HepG2 (cell line): ENCODE data around the gene ATL2. TPM values are rescaled to one million over a fixed set of nuclear protein-coding genes. Genes with fewer than 3 reads are reported as not detected.

Experiments
- AHR ChIP-seq: IDR thresholded peaks from 2 replicates; pipeline ENCODE4 v1.6.1; 2018; ENCODE audit warnings: missing genetic modification reagents, missing compliant biosample characterization
- ARNT2 ChIP-seq: sonication (generic); formaldehyde crosslinking; IDR thresholded peaks from 2 replicates; pipeline ENCODE4 v1.8.0; 2022; ENCODE audit warnings: mild to moderate bottlenecking, low read depth, missing genetic modification reagents, moderate library complexity
- CEBPG ChIP-seq: IDR thresholded peaks from 2 replicates; pipeline ENCODE4 v1.6.1; 2016
- HMGA1 ChIP-seq: sonication (generic); formaldehyde crosslinking; conservative IDR thresholded peaks from 2 replicates; pipeline ENCODE4 v1.4.0; 2020; ENCODE audit warnings: missing genetic modification reagents
- HNRNPLL ChIP-seq: fragments of 200-400 bp; formaldehyde crosslinking; IDR thresholded peaks from 2 replicates; pipeline ENCODE4 v1.6.1; 2017; ENCODE audit warnings: mild to moderate bottlenecking, low read depth, low read length; ENCODE audit not compliant: poor library complexity, severe bottlenecking
- HOXA9 ChIP-seq: sonication (generic); formaldehyde crosslinking; IDR thresholded peaks from 2 replicates; pipeline ENCODE4 v1.8.1; 2022; ENCODE audit warnings: missing genetic modification reagents, mild to moderate bottlenecking, moderate library complexity, borderline replicate concordance
- KAT8 ChIP-seq: IDR thresholded peaks from 2 replicates; pipeline ENCODE4 v1.6.1; 2016; ENCODE audit warnings: missing genetic modification reagents, missing compliant biosample characterization
- MBNL3 ChIP-seq: fragments of 250-450 bp; sonication (Bioruptor Pico); conservative IDR thresholded peaks from 2 replicates; pipeline ENCODE4 v1.8.0; 2022; ENCODE audit warnings: mild to moderate bottlenecking, inconsistent platforms
- MLLT10 ChIP-seq: sonication (generic); formaldehyde crosslinking; IDR thresholded peaks from 2 replicates; pipeline ENCODE4 v1.4.0; 2020; ENCODE audit warnings: missing genetic modification reagents
- NONO ChIP-seq, 2 experiments: fragments of 450-650 bp in 1 of 2; sonication (generic) in 1 of 2; formaldehyde crosslinking in 1 of 2; IDR thresholded peaks in 1 of 2; conservative IDR thresholded peaks in 1 of 2; 2 replicates each; pipeline versions ENCODE4 v1.6.1 to v1.8.0; 2017 to 2022; ENCODE audit warnings: mild to moderate bottlenecking in 1 of 2, missing genetic modification reagents in 1 of 2, moderate library complexity in 1 of 2
- NR2C2 ChIP-seq: sonication (generic); formaldehyde crosslinking; IDR thresholded peaks from 2 replicates; pipeline ENCODE4 v1.4.0; 2020; ENCODE audit warnings: missing genetic modification reagents, mild to moderate bottlenecking, moderate library complexity, borderline replicate concordance
- NR2F1 ChIP-seq, 2 experiments: fragments of 450-650 bp in 1 of 2; formaldehyde crosslinking in 1 of 2; IDR thresholded peaks; 2 replicates each; pipeline versions ENCODE4 v1.5.0 to v1.6.1; 2016 to 2020; ENCODE audit warnings: mild to moderate bottlenecking in 1 of 2, missing compliant biosample characterization in 1 of 2, missing genetic modification reagents in 1 of 2, moderate library complexity in 1 of 2
- PCBP2 ChIP-seq: fragments of 200-400 bp; formaldehyde crosslinking; optimal IDR thresholded peaks from 2 replicates; pipeline ENCODE3; 2018; ENCODE audit warnings: low read length, low read depth; ENCODE audit not compliant: poor library complexity, severe bottlenecking
- PHF20 ChIP-seq: sonication (generic); formaldehyde crosslinking; IDR thresholded peaks from 2 replicates; pipeline ENCODE4 v1.5.0; 2020; ENCODE audit warnings: mild to moderate bottlenecking, missing genetic modification reagents
- PLRG1 ChIP-seq: fragments of 450-650 bp; conservative IDR thresholded peaks from 2 replicates; pipeline ENCODE4 v1.6.1; 2016
- POLR2G ChIP-seq: fragments of 200-400 bp; formaldehyde crosslinking; IDR thresholded peaks from 2 replicates; pipeline ENCODE4 v1.6.1; 2018; ENCODE audit warnings: mild to moderate bottlenecking, low read depth, low read length, moderate library complexity
- PRMT3 ChIP-seq: sonication (generic); formaldehyde crosslinking; IDR thresholded peaks from 2 replicates; pipeline ENCODE4 v1.8.1; 2022; ENCODE audit warnings: low read depth, mild to moderate bottlenecking, moderate library complexity, missing genetic modification reagents, borderline replicate concordance
- RARA ChIP-seq: IDR thresholded peaks from 2 replicates; pipeline ENCODE4 v1.6.1; 2016; ENCODE audit warnings: missing genetic modification reagents, missing compliant biosample characterization
- SIX1 ChIP-seq: sonication (generic); formaldehyde crosslinking; IDR thresholded peaks from 2 replicates; pipeline ENCODE4 v1.4.0; 2020; ENCODE audit warnings: missing genetic modification reagents, borderline replicate concordance
- XBP1 ChIP-seq: sonication (generic); formaldehyde crosslinking; IDR thresholded peaks from 2 replicates; pipeline ENCODE4 v1.5.0; 2020; ENCODE audit warnings: missing genetic modification reagents
- ZBTB20 ChIP-seq: sonication (generic); formaldehyde crosslinking; IDR thresholded peaks from 2 replicates; pipeline ENCODE4 v1.8.1; 2023; ENCODE audit warnings: missing genetic modification reagents, low read depth, mild to moderate bottlenecking, borderline replicate concordance
- ZNF451 ChIP-seq: sonication (generic); formaldehyde crosslinking; IDR thresholded peaks from 2 replicates; pipeline ENCODE4 v1.5.0; 2020; ENCODE audit warnings: mild to moderate bottlenecking, missing genetic modification reagents
- ZNF614 ChIP-seq: IDR thresholded peaks from 2 replicates; pipeline ENCODE4 v1.6.1; 2018; ENCODE audit warnings: missing biosample characterization, missing genetic modification reagents, inconsistent platforms, borderline replicate concordance
- ZSCAN21 ChIP-seq: sonication (generic); formaldehyde crosslinking; IDR thresholded peaks from 2 replicates; pipeline ENCODE4 v1.8.0; 2022; ENCODE audit warnings: mild to moderate bottlenecking, missing genetic modification reagents, moderate library complexity, borderline replicate concordance
- polyA plus RNA-seq, 8 experiments: library from polyadenylated mRNA; depleted of rRNA in 3 of 8; stranded (reverse) in 7 of 8; unstranded in 1 of 8; fragments of >200 nt; fragmentation: Illumina TruSeq in 4 of 8; extraction: Trizol in 4 of 8; gene quantifications; 2 replicates each; pipeline versions ENCODE4 v1.2.1 to v1.2.3, GENCODE V29; 2011 to 2016; ENCODE audit warnings: low read depth in 4 of 8, missing spikeins in 1 of 8, mixed read lengths in 1 of 8; ENCODE audit not compliant: insufficient read depth in 1 of 8
- total RNA-seq, 5 experiments: library from RNA; depleted of rRNA; stranded (reverse); fragments of >200 nt; fragmentation: Illumina TruSeq; extraction: Trizol; gene quantifications; 2 replicates each; pipeline ENCODE4 v1.2.3, GENCODE V29; 2016; ENCODE audit warnings: low read depth in 1 of 5
- TF ChIP-seq, protein P1 (sequence below): sonication (generic); formaldehyde crosslinking; IDR thresholded peaks from 2 replicates; pipeline ENCODE4 v1.8.0; 2022; ENCODE audit warnings: missing genetic modification reagents, mild to moderate bottlenecking, moderate library complexity, borderline replicate concordance
- TF ChIP-seq, protein P2 (sequence below): sonication (generic); formaldehyde crosslinking; conservative IDR thresholded peaks from 2 replicates; pipeline ENCODE4 v1.4.0; 2020; ENCODE audit warnings: missing genetic modification reagents

The ATL2 gene
- total and polyA plus RNA-seq, 2 of the 13 experiments (the other 11 are each of a cell fraction or from before 2014, with no cell fraction given): 56.5 to 119 TPM

DNA sequence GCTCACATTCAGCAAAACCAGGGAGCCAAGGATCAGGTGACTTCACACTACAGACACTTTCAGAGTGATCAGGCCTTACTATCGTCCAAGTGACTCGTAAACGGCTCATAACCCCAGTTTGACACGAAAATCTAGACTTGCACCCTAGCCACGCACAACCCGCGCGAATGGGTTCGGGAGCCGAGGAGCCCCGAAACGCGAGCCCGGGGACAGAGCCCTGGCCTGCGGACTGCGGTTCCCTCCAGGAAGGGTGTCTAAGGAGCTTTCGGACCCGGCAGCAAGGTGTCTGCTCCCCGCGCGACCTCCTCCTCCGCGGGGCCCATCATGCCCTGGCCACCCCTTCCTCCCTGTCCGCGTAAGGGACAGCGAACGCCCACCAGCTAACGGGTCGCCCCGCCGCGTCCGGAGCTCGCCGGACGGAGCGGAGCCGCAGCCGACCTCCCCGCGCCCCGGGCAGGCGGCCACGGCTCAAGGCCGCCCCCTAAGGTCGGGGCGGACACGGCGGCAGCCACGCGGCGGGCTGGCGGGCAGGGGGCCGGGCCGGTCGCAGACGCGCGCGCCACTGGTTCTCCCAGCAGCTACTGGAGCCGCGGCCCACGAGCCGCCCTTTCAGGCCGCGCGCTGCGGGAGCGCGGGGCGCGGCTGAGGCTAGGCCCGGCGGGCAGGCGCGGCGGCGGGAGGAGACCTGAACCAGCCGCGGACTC lies 575 bp downstream of the ATL2 start (continued):
- TF ChIP-seq, protein P1, sequence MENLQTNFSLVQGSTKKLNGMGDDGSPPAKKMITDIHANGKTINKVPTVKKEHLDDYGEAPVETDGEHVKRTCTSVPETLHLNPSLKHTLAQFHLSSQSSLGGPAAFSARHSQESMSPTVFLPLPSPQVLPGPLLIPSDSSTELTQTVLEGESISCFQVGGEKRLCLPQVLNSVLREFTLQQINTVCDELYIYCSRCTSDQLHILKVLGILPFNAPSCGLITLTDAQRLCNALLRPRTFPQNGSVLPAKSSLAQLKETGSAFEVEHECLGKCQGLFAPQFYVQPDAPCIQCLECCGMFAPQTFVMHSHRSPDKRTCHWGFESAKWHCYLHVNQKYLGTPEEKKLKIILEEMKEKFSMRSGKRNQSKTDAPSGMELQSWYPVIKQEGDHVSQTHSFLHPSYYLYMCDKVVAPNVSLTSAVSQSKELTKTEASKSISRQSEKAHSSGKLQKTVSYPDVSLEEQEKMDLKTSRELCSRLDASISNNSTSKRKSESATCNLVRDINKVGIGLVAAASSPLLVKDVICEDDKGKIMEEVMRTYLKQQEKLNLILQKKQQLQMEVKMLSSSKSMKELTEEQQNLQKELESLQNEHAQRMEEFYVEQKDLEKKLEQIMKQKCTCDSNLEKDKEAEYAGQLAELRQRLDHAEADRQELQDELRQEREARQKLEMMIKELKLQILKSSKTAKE (CRISPR knock-in tag): no peak
- TF ChIP-seq PHF20 (CRISPR knock-in tag): no peak
- no peak for TF ChIP-seq HMGA1 (CRISPR knock-in tag)
- no peak; the same call in 1 of the 2 replicates for TF ChIP-seq KAT8
- TF ChIP-seq MLLT10: no peak
- TF ChIP-seq CEBPG: peak; percentile 1; the same call in 1 of the 2 replicates
- TF ChIP-seq XBP1: no peak
- TF ChIP-seq SIX1: no peak
- TF ChIP-seq, protein P2, sequence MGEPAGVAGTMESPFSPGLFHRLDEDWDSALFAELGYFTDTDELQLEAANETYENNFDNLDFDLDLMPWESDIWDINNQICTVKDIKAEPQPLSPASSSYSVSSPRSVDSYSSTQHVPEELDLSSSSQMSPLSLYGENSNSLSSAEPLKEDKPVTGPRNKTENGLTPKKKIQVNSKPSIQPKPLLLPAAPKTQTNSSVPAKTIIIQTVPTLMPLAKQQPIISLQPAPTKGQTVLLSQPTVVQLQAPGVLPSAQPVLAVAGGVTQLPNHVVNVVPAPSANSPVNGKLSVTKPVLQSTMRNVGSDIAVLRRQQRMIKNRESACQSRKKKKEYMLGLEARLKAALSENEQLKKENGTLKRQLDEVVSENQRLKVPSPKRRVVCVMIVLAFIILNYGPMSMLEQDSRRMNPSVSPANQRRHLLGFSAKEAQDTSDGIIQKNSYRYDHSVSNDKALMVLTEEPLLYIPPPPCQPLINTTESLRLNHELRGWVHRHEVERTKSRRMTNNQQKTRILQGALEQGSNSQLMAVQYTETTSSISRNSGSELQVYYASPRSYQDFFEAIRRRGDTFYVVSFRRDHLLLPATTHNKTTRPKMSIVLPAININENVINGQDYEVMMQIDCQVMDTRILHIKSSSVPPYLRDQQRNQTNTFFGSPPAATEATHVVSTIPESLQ: no peak
- peak; percentile 83; the same call in 1 of the 2 replicates for TF ChIP-seq AHR (CRISPR knock-in tag)
- TF ChIP-seq HNRNPLL: peak; percentile 94
- no peak for TF ChIP-seq NR2F1 (CRISPR knock-in tag; IDR thresholded peaks at IDR 0.05)
- no peak for TF ChIP-seq POLR2G
- peak; percentile 59; the same call in 1 of the 2 replicates for TF ChIP-seq ZSCAN21 (CRISPR knock-in tag)
- no peak; the same call in 1 of the 2 replicates for TF ChIP-seq NR2C2 (CRISPR knock-in tag)
- peak; percentile 38; the same call in 1 of the 2 replicates for TF ChIP-seq RARA (CRISPR knock-in tag)
- TF ChIP-seq PRMT3 (CRISPR knock-in tag): peak; percentile 3; the same call in 1 of the 2 replicates
- no peak for TF ChIP-seq NONO (IDR thresholded peaks at IDR 0.05)
- TF ChIP-seq NONO (CRISPR knock-in tag; conservative IDR thresholded peaks at IDR 0.05): peak; percentile 70
- peak; percentile 42; the same call in 1 of the 2 replicates for TF ChIP-seq ZNF451 (CRISPR knock-in tag)
- no peak for TF ChIP-seq MBNL3 (CRISPR knock-in tag)
- TF ChIP-seq ARNT2: no peak; the same call in none of the 2 replicates
- no peak for TF ChIP-seq ZNF614 (CRISPR knock-in tag)
- TF ChIP-seq HOXA9: peak; percentile 73; the same call in 1 of the 2 replicates
- TF ChIP-seq ZBTB20 (CRISPR knock-in tag): no peak; the same call in 1 of the 2 replicates
- TF ChIP-seq PCBP2: no peak
- TF ChIP-seq PLRG1: no peak
